GM12873 (cell line): ENCODE results near the gene EFCAB7.

Experiments
- CTCF ChIP-seq: IDR thresholded peaks from 2 replicates; pipeline ENCODE4 v1.5.1; 2012; ENCODE audit warnings: low read depth, mild to moderate bottlenecking, moderate library complexity, low read length, control low read depth; ENCODE audit not compliant: insufficient read depth; ENCODE audit errors: missing control alignments

The EFCAB7 gene

GRCh38 chr1:63501256-63501655 is 22.1 kb upstream of the EFCAB7 start:
- TF ChIP-seq CTCF, result no peak

GRCh38 chr1:63506782-63507181 is 16.5 kb upstream of the EFCAB7 start:
- TF ChIP-seq CTCF, result no peak

GRCh38 chr1:63509718-63510117 is 13.6 kb upstream of the EFCAB7 start:
- TF ChIP-seq CTCF, result no peak

- TF ChIP-seq CTCF, result no peak
Measured at GRCh38 chr1:63512584-63512983, 10.7 kb upstream of the EFCAB7 start.

GRCh38 chr1:63516629-63517028 is 6.7 kb upstream of the EFCAB7 start:
- no peak for TF ChIP-seq CTCF

- TF ChIP-seq CTCF, result no peak
Measured at GRCh38 chr1:63523738-63524137, 413 bp downstream of the EFCAB7 start.

- TF ChIP-seq CTCF, result no peak
Measured at GRCh38 chr1:63524201-63524600, 876 bp downstream of the EFCAB7 start.

- no peak for TF ChIP-seq CTCF
Measured at GRCh38 chr1:63532727-63533126, 9.4 kb downstream of the EFCAB7 start.
